Panc1 (cell line): ENCODE measurements around the gene LYPD6B. TPM values are rescaled to one million over a fixed set of nuclear protein-coding genes. Genes with fewer than 3 reads are reported as not detected.

Experiments
- ATAC-seq: fragments of 200-7000 bp; cut with Tn5 transposase; 2 replicates; pipeline ENCODE4 v1.9.1; 2020; ENCODE audit warnings: mild to moderate bottlenecking, moderate library complexity
- BruUV-seq: library from RNA; stranded (reverse); fragments of 400-500 nt; replicated peaks from 2 replicates; lab custom pipeline; 2021; lab: Mats Ljungman, UMichigan
- CTCF ChIA-PET: fragments of 300-600 bp; sonication (Branson Sonifier 250); formaldehyde crosslinking; loops from one replicate; lab custom pipeline; 2022; ENCODE audit warnings: antibody characterized with exemption; lab: Charles Lee
- POLR2A ChIA-PET: fragments of 300-600 bp; sonication (Branson Sonifier 250); formaldehyde crosslinking; loops from one replicate; lab custom pipeline; 2022; ENCODE audit warnings: antibody characterized with exemption; lab: Charles Lee
- DNase-seq: peaks from one replicate; pipeline ENCODE4 v3.0.0-alpha.2; 2010; ENCODE audit warnings: low read depth, low spot score
- H3K27ac ChIP-seq: 2 replicates; pipeline ENCODE4 v1.5.1; 2011; ENCODE audit warnings: mild to moderate bottlenecking, low read length, inconsistent platforms
- H3K27me3 ChIP-seq: fragments of 200-500 bp; sonication (Bioruptor generic); 2 replicates; pipeline ENCODE4 v1.6.0; 2014; ENCODE audit warnings: low read length, inconsistent platforms; ENCODE audit not compliant: control insufficient read depth, insufficient read depth
- H3K36me3 ChIP-seq: fragments of 200-500 bp; sonication (Bioruptor generic); 2 replicates; pipeline ENCODE4 v1.5.1; 2014; ENCODE audit warnings: inconsistent platforms, mild to moderate bottlenecking, low read length, moderate library complexity; ENCODE audit not compliant: control insufficient read depth, insufficient read depth
- H3K4me1 ChIP-seq: 2 replicates; pipeline ENCODE4 v1.5.1; 2011; ENCODE audit warnings: inconsistent platforms, mild to moderate bottlenecking, low read length, moderate library complexity; ENCODE audit not compliant: control insufficient read depth, insufficient read depth
- H3K4me3 ChIP-seq, 2 experiments: 2 replicates each; pipeline ENCODE4 v1.5.1; 2011 to 2012; ENCODE audit warnings: low read depth in 2 of 2, low read length in 2 of 2, mild to moderate bottlenecking in 2 of 2, inconsistent platforms in 1 of 2, moderate library complexity in 1 of 2
- H3K9me3 ChIP-seq: fragments of 200-500 bp; sonication (Bioruptor generic); 2 replicates; pipeline ENCODE4 v1.5.1; 2014; ENCODE audit warnings: low read depth, mild to moderate bottlenecking, inconsistent platforms, low read length, moderate library complexity; ENCODE audit not compliant: control insufficient read depth, insufficient read depth
- POLR2AphosphoS5 ChIP-seq: IDR thresholded peaks from 2 replicates; pipeline ENCODE4 v1.6.1; 2012; ENCODE audit warnings: mild to moderate bottlenecking, low read depth, low read length, moderate library complexity
- SIN3A ChIP-seq: IDR thresholded peaks from 2 replicates; pipeline ENCODE4 v1.6.1; 2012; ENCODE audit warnings: low read depth, mild to moderate bottlenecking, low read length, moderate library complexity, borderline replicate concordance; ENCODE audit not compliant: insufficient read depth
- TCF7L2 ChIP-seq: IDR thresholded peaks from 2 replicates; pipeline ENCODE4 v1.6.1; 2011; ENCODE audit warnings: mild to moderate bottlenecking, low read depth, low read length, inconsistent platforms
- in situ Hi-C: cut with HindIII; loops from 2 replicates; pipeline ENCODE4 v1.10.0; 2016; ENCODE audit warnings: low sequenced_read_pairs, low pct_unique_long_range_greater_than_20kb
- intact Hi-C: fragments of 100-400 bp; cut with micrococcal nuclease; formaldehyde crosslinking; loops from one replicate; pipeline ENCODE4 v1.10.0; 2022; ENCODE audit not compliant: unreplicated experiment
- total RNA-seq: library from RNA; stranded (reverse); gene quantifications from one replicate; pipeline ENCODE4 v1.2.1, GENCODE V29; 2021; ENCODE audit not compliant: unreplicated experiment
- TF ChIP-seq, protein P1 (sequence below), 2 experiments: IDR thresholded peaks; 2 replicates each; pipeline ENCODE4 v1.6.1; 2011 to 2012; ENCODE audit warnings: low read depth in 2 of 2, control low read depth in 1 of 2, low read length in 1 of 2, mild to moderate bottlenecking in 1 of 2, moderate library complexity in 1 of 2; ENCODE audit not compliant: insufficient read depth in 1 of 2
- TF ChIP-seq, protein P2 (sequence below): fragments of 450-650 bp; IDR thresholded peaks from 2 replicates; pipeline ENCODE4 v1.5.1; 2017; ENCODE audit warnings: mild to moderate bottlenecking

Gene LYPD6B
- total RNA-seq, 1 experiment from 2014 or later: 2.2 TPM

DNA sequence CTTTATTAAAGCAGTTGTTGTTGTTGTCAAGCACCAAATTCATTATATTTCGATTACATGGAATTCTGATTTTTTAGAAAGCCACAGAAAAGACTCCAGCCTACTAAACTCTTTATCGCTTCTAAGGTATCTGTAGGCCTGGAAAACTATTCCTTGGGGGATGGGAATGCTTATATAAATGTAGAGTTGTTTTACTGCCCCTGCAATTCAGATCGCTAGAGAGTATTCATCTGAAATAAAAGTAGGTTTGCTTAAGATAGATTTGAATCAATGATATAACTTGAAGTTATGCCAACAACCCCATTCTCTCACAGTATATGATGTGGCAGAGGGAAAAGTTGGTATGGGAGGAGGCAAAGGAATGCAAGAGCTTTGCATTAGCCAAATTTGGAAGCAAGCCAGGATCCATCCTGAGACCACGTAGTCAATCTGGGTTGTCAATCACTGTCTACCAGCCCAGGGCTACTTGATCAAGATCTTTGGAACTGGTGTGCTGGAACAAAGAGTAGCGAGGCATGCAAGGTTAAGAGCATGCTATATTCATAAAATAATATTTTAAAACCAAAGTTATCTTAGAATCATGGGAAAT, 95.9 kb downstream of the LYPD6B start:
- Histone ChIP-seq H3K9me3 (no peaks in the 10 kb centered on the region), H3K4me3 (no peak overlapping the region), H3K36me3 (no peaks in the 10 kb centered on the region), H3K4me1 (no peaks in the 10 kb centered on the region), H3K27ac (no peak overlapping the region), H3K27me3 (no peaks in the 10 kb centered on the region)
- ATAC-seq (no peak), DNase-seq (no peak)
- no TSS peak for BruUV-seq
- in situ Hi-C loops: no loop called here
- intact Hi-C loops: no loop called here
- ChIA-PET POLR2A (no interaction called here), CTCF (no interaction called here)
- TF ChIP-seq POLR2AphosphoS5: no peak
- TF ChIP-seq SIN3A: no peak
- no peak for TF ChIP-seq TCF7L2
- TF ChIP-seq, protein P1, sequence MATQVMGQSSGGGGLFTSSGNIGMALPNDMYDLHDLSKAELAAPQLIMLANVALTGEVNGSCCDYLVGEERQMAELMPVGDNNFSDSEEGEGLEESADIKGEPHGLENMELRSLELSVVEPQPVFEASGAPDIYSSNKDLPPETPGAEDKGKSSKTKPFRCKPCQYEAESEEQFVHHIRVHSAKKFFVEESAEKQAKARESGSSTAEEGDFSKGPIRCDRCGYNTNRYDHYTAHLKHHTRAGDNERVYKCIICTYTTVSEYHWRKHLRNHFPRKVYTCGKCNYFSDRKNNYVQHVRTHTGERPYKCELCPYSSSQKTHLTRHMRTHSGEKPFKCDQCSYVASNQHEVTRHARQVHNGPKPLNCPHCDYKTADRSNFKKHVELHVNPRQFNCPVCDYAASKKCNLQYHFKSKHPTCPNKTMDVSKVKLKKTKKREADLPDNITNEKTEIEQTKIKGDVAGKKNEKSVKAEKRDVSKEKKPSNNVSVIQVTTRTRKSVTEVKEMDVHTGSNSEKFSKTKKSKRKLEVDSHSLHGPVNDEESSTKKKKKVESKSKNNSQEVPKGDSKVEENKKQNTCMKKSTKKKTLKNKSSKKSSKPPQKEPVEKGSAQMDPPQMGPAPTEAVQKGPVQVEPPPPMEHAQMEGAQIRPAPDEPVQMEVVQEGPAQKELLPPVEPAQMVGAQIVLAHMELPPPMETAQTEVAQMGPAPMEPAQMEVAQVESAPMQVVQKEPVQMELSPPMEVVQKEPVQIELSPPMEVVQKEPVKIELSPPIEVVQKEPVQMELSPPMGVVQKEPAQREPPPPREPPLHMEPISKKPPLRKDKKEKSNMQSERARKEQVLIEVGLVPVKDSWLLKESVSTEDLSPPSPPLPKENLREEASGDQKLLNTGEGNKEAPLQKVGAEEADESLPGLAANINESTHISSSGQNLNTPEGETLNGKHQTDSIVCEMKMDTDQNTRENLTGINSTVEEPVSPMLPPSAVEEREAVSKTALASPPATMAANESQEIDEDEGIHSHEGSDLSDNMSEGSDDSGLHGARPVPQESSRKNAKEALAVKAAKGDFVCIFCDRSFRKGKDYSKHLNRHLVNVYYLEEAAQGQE (IDR thresholded peaks at IDR 0.05; ENCODE audit: insufficient read depth in 1 of 2, low read depth in 2 of 2, low read length in 1 of 2): no peak
- TF ChIP-seq, protein P2, sequence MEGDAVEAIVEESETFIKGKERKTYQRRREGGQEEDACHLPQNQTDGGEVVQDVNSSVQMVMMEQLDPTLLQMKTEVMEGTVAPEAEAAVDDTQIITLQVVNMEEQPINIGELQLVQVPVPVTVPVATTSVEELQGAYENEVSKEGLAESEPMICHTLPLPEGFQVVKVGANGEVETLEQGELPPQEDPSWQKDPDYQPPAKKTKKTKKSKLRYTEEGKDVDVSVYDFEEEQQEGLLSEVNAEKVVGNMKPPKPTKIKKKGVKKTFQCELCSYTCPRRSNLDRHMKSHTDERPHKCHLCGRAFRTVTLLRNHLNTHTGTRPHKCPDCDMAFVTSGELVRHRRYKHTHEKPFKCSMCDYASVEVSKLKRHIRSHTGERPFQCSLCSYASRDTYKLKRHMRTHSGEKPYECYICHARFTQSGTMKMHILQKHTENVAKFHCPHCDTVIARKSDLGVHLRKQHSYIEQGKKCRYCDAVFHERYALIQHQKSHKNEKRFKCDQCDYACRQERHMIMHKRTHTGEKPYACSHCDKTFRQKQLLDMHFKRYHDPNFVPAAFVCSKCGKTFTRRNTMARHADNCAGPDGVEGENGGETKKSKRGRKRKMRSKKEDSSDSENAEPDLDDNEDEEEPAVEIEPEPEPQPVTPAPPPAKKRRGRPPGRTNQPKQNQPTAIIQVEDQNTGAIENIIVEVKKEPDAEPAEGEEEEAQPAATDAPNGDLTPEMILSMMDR: no peak

DNA sequence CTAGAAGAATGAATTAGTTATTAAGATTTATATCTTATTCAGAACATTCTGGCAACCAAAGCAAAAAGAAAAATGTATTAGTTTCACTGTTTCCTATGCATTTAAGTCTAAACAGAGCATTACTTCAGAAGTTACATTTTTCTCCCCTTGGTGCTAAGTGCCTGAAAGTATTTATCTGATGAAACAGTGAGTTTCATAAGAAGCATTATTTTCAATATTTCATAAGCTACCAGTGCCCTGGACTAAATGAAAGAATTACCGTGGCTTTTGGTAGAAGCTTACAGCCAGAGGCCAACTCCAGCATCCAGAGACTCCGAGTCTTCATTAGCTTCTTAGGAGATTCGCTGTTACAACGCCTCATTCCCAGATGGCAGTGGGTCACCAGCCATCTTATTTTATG, 97.6 kb downstream of the LYPD6B start:
- Histone ChIP-seq H3K4me3 (no peak overlapping the region), H3K9me3 (no peaks in the 10 kb centered on the region), H3K27me3 (no peaks in the 10 kb centered on the region), H3K4me1 (no peaks in the 10 kb centered on the region), H3K27ac (no peak overlapping the region), H3K36me3 (no peaks in the 10 kb centered on the region)
- no peak for DNase-seq
- ATAC-seq: no peak
- TF ChIP-seq SIN3A (no peak), POLR2AphosphoS5 (no peak), TCF7L2 (no peak)
- TF ChIP-seq, protein P2: no peak
- TF ChIP-seq, protein P1 (IDR thresholded peaks at IDR 0.05; ENCODE audit: insufficient read depth in 1 of 2, low read depth in 2 of 2, low read length in 1 of 2): no peak
- in situ Hi-C loops (no loop called here), intact Hi-C loops (no loop called here)
- CTCF ChIA-PET: no interaction called here
- POLR2A ChIA-PET: no interaction called here
- BruUV-seq: no TSS peak
